HG03439 (cell line): ENCODE data around the gene WDR41.

Experiments used
- ATAC-seq: cut with Tn5 transposase; IDR thresholded peaks from one replicate; pipeline ENCODE4 v1.9.1; 2021; ENCODE audit warnings: mild to moderate bottlenecking, moderate library complexity; ENCODE audit not compliant: unreplicated experiment

The WDR41 gene

DNA sequence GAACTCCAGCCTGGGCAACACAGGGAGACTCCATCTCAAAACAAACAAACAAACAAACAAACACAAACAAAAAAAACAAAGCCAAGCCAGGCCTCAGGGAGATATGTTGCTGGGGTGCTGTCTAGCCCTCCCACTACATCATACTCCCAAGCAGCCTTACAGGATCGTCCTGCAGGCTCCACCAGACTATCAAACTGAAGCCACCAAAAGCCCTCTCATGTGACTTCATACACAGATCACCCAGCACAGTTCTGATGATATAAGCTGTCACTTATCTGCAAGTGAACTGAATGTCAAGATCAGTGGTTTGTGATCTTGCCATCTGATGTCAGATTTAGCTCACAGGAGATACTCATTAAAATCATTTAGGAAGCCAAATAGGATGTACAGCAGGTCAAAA lies 43.3 kb downstream of the WDR41 start:
- ATAC-seq: no peak

DNA sequence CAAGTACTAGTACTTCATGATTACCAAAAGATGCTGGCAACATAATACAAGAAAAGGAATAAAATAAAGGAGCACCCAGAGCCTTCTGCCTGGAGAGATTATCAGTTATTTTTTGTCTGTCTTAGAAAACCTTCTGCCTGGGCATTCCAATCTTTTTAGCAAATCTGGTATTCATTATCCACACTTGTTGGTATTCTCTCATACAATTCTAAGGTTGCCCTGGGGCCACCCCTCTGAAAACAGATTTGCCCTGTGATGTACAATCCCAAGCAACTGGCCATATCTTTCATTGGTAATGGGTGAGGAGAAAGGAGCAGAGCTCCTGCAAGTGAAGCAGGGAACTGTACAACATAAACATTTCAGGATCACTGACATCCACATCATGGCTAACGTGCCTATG lies 47.8 kb downstream of the WDR41 start:
- no peak for ATAC-seq

DNA sequence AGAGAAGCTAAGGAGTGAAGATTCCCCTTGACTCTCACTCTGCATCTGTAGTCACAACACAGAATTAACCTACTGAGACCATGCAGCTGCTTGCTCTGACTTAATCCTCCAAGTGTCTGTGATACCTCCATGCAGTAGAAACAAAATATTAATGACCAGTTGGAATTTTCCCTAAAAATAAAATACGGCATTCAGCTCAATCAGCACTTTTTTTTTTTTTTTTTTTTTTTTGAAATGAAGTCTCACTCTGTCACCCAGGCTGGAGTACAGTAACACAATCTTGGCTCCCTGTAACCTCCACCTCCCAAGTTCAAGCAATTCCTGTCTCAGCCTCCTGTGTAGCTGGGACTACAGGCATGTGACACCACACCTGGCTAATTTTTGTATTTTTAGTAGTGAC lies 48.4 kb downstream of the WDR41 start:
- no peak for ATAC-seq

DNA sequence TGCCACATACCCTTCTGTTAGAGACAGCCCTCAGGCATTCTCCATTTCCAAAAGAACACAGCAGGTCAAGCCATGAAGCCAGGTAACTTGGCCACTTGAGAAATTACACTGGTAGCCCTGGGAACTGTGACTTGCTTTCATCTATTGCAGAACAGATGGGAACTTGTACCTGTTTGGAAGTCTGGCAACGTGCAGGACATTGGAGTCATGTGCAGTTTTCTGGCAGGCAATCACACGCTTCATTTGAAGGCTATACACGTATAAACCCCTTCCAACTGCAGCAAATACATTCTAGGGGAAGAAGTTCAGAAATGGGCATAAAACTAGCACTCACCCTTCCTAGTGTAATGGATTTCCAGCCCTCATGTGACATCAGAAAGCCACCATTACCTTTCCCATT lies 54.0 kb downstream of the WDR41 start:
- ATAC-seq: no peak

DNA sequence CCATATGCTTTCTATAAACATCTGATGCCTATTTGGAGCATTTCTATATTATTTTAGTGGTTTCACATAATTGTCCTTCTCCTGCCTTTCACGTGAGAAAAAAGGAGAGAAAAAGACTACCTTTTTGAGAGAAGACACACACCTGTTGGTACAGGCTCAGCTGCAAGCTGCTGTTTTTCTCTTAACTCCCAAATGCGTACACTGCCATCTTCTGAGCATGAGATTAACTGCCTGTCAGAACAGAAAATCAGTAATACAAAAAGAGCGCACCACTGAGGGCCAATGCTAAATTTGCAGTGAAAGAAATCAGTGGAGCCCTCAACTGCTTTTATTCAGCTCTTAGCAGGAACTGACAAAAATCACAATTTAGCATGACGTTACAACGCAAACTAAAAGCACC lies 54.9 kb downstream of the WDR41 start:
- no peak for ATAC-seq

DNA sequence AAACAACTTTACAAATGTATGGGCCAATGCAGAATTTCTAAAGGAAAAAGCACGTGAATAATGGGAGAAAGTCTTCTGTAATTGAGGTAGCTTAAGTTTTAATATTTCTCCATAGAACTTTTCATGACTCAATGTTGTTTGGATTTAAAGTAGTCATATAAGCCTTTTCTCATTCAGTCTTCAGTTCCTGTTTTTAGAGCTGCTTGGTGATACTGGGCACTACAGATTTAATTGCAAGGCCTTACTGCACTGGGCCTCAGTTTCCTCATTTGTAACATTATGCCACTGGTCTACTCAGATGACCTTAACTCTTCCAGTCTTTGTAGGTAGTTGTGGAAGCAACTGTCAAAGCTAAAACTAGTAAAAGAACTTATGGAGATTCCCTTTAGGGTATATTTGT lies 60.4 kb downstream of the WDR41 start:
- ATAC-seq: no peak

DNA sequence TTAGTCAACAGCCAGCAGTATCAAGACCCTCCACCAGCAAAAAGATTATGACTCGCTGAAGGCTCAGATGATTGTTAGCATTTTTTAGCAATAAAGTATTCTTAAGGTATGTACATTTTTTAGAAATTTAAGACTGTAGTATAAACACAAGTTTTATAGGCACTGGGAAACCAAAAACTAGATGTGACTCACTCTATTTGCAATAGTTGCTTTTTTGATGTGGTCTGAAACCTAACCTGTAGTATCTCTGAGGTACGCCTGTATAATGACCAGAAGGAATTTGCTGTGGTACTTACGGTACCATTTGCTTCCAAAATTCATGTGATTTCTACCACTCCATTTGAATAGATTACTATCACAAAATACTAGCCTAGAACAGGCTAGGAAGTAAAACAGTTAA lies 60.8 kb downstream of the WDR41 start:
- no peak for ATAC-seq

DNA sequence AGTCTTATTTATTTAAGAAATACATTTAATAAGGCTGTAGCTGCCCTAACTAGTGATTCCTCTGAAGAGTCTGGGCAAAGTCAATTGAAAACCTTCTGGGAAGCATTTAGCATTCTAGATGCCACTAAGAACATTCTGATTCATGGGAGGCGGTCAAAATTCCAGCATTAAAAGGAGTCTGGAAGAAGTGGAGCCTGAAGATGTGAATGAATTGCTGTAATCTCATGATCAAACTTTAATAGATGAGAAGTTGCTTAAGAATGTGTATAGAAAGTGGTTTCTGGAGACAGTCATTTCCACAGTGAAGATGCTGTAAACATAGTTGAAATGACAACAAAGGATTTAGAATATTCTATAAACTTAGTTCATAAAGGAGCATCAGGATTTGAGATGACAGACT lies 61.4 kb downstream of the WDR41 start:
- no peak for ATAC-seq

DNA sequence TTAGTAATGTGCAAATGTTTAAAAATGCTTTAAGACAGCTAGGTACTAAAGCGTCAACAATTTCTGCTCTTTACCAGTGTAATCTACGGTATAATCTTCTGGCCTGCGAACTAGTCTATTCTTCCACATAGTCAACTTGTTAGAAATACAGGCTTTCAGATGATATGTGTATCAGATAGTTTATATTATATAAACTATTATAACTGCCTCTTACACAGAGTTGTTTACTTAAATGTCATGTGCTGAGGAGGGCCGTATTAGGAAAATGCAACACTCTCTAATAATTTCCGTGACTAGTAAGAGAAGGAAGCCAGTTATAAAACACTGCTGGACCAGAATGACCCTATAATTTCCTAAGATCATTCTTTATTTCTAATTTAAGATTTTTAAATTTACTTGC lies 63.6 kb downstream of the WDR41 start:
- no peak for ATAC-seq

DNA sequence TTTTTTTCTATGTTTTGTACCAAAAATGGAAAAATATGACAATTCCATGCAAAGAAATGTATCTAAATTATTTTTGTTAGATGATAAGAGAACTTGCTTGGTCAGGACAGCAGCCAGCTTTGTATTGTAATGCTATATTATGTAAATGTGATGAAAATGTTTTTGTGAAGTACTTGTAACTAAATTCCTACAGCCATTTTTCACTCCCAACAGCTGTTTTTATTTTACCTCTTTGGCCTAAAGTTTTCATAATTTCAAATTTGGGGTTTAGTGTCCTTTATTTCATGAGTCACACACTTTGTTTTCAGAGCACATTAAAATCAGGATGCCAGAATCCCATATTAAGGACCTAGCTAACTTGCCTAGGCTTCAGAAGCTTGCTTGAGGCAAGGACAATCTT lies 64.1 kb downstream of the WDR41 start:
- ATAC-seq: no peak

DNA sequence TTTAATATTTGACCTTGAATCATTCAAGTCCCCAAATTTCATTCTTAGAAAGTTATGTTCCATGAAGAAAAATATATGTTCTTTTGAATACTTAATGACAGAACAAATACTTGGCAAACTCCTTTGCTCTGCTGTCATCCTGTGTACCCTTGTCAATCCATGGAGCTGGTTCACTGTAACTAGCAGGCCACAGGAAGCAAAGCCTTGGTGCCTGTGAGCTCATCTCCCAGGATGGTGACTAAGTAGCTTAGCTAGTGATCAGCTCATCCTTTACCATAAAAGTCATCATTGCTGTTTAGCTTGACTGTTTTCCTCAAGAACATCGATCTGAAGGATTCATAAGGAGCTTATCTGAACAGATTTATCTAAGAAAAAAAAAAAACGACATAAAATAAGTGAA lies 65.4 kb downstream of the WDR41 start:
- no peak for ATAC-seq

DNA sequence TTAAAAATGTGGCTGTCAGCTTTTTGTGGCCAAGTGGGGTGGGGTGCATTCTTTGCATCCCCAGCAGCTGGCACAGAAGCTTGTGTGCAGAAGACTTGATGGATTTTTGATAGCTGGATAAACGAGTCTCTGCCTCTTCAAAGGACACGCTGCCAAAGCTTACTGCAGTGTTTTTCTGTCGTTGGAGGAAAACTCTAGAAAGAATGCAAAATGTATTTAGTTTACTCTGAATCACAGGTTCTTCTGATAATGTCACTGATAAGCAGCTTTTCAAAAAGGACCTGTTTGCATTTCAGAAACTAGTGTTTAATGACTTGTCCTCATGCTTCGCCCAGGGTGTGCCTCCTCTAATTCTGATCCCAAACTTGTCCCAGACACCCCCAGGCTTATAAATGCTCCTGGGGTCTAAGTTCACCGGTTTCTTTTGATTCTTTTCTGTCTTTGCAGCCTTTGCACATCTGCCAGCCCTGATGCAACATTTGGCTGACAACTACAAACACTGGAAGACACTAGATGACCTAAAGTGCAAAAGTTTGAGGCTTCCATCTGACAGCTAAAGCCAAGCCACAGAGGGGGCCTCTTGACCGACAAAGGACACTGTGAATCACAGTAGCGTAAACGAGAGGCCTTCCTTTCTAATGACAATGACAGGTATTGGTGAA lies 66.0 kb downstream of the WDR41 start:
- ATAC-seq: no peak

DNA sequence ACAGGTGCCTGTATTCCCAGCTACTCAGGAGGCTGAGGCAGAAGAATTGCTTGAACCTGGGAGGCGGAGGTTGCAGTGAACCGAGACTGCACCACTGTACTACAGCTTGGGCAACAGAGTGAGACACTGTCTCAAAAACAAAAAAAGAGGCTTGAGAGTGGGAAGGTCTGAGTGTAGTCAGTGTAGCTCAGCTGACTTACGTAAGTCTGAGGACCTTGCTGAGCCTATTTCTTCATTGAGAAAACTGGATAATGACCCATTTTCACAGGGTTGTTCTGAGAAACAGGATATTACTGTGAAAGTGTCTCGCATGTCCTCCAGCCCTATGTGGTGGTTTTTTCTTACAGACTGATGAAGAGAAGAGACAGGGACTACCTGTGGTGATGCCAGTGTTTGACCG lies 66.7 kb downstream of the WDR41 start:
- no peak for ATAC-seq

DNA sequence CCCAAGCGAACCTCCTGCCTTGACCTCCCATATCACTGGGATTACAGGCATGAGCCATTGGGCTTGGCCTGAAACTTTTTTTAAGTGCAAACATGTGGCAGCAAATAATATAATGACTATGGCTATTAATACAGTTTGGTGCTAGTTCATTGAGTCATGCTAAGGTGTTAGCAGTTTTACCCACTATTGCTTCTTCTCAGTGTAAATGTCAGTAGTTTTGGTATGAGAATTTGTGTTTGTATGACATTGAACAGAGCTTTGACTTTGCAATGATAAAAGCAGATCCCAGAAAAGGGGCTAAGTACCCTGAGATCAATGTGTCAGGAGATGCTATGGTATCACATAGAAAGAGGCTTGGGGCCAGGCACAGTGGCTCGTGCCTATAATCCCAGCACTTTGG lies 67.2 kb downstream of the WDR41 start:
- ATAC-seq: no peak

DNA sequence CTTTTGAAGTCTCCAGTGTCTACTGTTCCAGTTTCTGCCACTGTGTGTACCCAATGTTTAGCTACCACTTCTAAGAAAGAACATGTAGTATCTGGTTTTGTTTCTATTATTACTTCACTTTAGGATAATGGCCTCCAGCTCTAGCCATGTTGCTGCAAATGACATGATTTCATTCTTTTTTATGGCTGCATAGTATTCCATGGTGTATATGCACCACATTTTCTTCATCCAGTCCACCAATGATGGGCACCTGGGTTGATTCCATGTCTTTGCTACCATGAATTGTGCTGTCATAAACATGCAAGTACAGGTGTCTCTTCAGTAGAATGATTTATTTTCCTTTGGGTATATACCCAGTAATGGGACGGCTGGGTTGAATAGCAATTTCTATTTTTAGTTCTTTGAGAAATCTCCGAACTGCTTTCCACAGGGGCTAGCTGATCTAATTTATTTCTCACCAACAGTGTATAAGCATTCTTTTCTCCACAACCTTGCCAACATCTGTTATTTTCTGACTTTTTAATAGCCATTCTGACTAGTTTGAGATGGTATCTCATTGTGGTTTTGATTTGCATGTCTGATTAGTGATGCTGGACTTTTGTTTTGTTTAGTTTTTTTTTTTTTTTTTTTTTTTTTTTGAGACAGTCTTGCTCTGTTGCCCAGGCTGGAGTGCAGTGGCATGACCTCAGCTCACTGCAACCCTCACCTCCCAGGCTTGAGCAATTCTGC lies 68.9 kb downstream of the WDR41 start:
- no peak for ATAC-seq

DNA sequence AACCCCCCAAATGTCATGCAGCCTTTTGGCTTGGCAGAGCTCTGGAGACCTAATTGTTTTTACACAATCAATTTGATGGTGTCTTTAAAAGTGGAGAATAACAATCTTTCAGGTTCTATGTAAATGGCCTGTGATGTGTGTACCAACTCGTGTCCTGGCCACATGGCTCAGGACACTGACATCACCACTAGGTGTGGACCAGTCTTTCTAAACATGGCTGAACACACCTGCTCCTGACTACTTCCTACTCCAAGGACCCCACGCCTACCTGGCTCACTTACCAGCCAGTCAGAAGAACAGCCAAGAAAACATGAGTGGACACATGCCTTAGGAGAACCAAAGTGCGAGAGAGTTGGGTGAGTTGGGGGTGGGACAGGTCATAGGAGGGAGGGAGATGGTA lies 71.2 kb downstream of the WDR41 start:
- no peak for ATAC-seq

DNA sequence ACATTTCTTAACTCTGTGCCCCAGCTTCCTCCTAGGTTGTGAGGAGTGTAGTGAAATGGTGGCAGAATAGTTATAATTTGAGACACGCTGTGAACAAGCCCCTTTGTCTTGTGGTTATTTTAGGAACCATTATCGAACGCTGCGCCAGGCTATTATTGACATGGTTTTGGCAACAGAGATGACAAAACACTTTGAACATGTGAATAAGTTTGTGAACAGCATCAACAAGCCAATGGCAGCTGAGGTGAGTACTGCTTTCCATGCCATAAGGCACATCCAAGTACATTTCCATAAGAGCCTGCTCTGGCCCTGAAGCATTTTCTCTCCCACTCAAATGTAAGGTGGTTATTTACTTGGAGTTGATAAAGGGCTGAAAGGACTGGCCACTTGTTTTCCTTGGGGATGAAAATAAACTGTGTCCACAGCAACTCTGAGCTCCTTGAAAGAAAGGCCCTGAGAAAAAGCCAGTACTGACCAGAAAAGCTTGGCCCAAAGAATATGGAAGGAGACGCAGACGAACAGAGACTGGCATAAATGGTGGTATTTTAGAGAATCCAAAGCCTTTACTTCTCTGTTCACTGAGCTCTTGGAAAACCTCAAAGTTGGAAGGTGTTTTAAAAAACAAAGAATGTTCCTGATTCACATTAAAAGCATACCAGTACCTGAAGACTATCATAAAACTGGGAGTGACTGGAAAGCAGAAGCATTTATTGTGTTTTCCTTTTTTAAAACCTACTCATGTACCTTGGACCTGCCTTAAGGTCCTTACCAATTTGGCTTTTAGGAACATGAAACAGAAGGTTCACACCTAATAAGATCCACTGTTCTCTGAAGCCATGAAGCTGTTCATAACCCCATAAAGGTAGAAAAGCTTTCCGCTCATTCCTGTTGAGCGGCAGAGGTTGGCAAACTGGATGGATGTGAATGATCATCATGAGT lies 72.2 kb downstream of the WDR41 start:
- no peak for ATAC-seq

DNA sequence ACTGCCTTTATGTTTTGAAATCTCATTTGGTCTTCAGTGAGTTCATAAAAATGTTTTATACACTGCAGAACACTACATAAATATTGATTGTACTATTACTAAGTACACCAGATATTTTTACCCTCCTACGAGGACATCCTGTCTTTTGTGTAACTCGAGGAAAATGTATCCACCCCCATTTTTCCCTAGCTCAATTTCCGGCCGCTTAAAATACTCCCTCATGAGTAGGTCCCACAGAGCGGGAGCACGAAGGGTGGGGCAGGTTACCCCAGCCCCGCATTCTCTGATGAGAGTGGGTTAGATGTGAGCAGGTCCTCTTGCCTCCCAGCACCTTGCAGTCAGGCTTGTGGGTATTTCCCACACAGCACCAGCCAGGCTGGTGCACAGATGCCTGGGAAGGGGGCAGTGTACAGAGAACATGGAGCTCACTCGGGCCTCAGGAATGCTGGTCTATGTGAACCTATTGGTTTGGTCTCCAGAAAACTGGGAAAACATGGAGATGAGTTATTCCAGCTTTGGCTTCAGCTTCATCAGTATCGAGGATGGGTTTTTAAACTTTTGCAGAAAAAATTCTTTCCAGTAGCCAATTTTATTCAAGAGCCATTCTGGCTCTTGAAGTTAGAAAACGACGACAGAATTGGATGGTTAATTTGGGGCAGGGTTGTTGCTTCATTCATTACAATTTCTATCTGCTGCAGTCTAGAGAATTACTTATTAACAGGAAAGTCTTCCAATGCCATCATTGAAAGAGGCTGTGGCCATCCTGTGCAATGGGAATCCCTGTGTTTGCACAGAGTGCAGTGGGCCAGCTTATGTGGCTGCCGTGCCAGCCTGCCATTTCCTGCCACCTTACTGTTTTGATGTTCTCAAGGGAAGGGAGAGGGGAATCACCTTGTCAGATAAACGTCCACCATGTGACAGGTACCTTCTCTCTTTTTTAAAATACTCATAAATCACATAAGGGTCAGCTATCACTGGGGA lies 73.2 kb downstream of the WDR41 start:
- no peak for ATAC-seq

DNA sequence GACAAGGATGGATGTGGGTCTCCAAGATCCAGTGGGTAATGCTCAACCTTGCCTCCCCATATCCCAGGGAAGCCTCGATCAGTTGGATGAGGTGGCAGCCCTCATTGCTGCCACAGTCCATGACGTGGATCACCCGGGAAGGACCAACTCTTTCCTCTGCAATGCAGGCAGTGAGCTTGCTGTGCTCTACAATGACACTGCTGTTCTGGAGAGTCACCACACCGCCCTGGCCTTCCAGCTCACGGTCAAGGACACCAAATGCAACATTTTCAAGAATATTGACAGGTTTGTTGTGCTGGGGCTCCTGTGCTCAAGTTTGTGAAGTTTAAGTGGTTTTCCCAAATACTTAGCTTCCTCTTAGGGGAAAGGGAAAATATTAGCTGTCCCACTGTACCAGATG lies 74.0 kb downstream of the WDR41 start:
- ATAC-seq: no peak

DNA sequence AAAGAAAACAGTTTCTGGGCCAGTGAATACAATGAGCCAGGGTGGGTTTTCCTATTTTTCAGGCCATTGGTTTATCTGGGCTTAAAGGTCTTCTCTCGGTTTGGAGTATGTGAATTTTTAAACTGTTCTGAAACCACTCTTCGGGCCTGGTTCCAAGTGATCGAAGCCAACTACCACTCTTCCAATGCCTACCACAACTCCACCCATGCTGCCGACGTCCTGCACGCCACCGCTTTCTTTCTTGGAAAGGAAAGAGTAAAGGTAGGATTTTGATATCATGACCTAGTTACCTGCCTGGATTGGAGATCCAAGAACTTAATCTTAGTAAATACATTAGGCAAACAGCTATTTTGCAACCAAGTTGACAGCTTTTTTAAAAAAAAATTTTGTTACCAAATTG lies 79.1 kb downstream of the WDR41 start:
- ATAC-seq: no peak
